HG03108 (cell line): ENCODE measurements around the gene MYBL2.
A peak's percentile ranks its signal among the peaks of the same experiment; 100 is the strongest.
"Not testable (repeated sequence)": the region's sequence is repeated elsewhere in the genome, so short reads cannot be mapped to it uniquely, and the experiment has no call there.

Experiments used
- ATAC-seq: cut with Tn5 transposase; IDR thresholded peaks from one replicate; pipeline ENCODE4 v1.9.1; 2021; ENCODE audit warnings: moderate library complexity; ENCODE audit not compliant: unreplicated experiment

The MYBL2 gene

DNA sequence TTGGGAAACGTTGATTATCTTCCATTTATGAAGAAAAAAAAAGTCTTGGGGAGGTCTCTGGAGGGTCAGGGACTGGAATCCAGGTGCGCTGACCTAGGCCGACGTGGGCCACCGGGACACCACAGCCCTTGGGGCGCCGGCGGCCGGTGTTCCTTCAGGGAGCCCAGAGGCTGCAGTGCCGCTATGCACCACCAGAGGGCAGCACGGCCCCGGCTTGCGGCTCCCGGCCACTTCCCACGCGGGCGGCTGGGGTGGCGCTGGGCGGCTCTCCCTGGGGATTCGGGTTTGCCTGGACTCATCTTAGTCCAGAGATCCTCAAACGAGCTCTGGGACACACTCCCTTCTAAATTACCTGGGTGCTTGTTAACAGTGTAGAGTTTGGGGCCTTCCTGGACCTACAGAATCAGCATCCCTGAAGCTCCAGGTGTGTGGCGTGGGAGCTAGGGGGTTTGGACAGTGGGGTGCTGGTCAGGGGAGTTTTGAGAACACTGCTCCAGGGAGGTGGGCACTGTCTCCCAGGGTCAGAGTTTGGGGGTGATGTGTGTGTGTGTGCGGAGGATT is 82.9 kb downstream of the MYBL2 start:
- ATAC-seq: no peak

GRCh38 chr20:43750774-43751166 is 83.9 kb downstream of the MYBL2 start:
- no peak for ATAC-seq

DNA sequence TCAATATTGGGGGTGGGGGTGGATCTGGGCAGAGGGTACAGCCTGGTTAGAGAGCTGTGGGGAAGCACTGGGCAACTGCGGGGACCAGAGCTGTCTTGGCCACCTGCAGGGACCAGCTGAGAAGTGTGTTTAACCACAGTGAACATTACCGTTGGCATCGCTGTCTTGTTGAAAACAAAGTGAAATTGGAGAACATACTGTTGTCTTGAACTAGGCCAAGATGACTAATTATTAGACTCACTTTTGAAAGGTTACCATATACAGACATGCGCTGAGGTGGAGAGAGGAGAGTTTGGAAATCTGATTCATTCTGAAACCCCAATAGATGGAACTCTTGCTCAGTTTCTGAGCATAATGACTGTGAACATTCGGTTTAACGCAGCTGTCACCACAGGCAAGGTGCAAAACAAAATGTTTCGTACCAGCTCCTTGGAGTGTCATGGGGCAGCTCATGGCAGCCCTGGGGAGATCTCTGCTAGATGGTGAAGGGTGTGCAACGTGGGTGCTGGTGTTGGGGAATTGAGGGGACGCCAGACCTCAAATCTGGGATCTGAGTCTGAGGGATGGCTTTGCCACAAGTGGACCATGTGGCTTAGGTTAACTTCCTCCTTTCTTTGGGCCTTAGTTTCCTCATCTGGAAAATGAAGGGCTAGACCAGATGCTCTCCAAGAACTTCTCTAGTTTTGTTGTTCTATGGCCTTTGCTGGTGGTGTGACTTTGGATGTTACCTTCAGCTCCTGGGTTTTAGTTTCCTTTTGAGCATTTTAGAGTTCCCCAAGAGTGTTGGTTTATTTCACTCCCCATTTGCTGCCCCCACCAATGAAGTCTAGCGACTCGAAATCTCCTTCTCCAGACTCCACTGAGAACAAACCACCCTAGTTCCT is 84.5 kb downstream of the MYBL2 start:
- ATAC-seq: peak; percentile 64

- no peak for ATAC-seq
Observed at GRCh38 chr20:43752051-43752360, 85.1 kb downstream of the MYBL2 start.

DNA sequence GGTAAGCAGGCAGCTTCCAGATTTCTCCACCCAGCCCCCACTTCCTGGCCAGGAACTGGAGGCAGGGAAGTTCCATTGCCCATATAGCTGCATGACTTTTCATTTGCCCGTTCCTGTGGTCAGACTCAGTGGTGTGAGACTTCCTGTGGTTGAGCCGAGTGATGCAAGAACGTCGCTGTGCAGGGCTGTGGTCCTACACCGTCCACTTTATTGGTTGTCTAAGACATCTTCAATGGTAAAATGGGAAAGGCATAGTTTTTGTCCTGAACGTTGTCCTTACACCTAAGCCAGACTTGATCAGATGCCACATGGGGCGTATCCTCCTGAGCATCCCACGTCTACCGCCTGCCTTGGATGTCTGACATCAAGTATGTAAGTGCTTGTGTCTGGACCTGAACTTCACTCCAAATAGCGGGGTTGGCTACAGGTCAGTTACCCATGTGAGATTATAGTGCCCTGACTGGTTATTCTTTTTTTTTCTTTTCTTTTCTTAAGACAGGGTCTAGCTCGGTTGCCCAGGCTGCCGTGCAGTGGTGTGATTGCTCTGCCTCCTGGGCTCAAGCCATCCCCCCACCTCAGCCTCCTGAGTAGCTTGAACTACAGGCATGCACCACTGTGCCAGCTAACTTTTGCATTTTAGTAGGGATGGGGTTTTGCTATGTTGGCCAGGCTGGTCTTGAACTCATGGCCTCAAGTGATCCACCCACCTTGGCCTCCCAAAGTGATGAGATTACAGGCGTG is 85.8 kb downstream of the MYBL2 start:
- peak; percentile 56 for ATAC-seq

DNA sequence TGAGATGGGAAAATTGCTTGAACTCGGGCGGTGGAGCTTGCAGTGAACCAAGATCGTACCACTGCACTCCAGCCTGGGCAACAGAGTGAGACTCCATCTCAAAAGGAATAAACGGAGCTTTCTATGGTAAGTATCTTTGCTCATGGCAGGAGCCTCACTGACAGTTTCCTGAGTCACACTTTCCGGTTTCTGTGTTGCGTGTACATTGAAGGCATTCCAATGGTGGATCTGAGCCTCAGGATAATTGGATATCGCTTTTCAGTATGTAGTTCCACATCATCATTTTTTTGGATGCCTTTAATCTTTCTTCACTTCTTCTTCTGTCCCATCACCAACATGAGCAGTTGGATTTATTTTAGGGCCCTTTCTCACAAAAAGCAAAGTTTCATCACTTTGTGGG is 88.5 kb downstream of the MYBL2 start:
- no peak for ATAC-seq

DNA sequence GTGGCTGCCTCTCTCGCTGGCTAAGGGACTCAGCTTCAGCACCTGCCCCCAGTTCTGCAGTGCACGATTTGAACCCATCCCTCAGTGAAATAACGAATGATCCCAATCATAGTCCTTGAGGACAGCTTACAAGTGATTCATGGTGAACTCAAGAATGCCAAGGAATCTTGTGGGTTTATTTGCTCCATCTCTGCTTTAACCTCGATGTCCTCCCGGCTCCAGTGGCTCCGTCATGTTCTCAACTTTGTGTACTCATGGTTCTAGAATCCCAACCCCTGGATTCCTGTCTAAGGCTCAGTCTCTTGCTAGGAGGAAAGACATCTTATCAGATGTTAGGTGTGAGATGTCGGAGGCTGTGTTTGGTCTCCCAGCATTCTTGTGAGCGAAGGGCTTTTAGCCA is 88.9 kb downstream of the MYBL2 start:
- no peak for ATAC-seq

DNA sequence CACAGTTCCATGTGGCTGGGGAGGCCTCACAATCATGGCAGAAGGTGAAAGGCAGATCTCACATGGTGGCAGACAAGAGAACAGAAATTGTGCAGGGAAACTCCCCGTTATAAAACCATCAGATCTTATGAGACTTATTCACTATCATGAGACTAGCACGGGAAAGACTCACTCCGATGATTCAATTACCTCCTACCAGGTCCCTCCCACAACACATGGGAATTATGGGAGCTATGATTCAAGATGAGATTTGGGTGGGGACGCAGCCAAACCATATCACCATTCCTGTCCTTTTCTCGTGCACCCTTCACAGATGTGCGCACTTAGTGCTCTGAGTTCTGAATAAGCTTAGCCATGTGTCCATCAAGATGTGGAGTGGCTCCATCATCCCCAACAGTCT is 91.0 kb downstream of the MYBL2 start:
- ATAC-seq: not testable (repeated sequence)

DNA sequence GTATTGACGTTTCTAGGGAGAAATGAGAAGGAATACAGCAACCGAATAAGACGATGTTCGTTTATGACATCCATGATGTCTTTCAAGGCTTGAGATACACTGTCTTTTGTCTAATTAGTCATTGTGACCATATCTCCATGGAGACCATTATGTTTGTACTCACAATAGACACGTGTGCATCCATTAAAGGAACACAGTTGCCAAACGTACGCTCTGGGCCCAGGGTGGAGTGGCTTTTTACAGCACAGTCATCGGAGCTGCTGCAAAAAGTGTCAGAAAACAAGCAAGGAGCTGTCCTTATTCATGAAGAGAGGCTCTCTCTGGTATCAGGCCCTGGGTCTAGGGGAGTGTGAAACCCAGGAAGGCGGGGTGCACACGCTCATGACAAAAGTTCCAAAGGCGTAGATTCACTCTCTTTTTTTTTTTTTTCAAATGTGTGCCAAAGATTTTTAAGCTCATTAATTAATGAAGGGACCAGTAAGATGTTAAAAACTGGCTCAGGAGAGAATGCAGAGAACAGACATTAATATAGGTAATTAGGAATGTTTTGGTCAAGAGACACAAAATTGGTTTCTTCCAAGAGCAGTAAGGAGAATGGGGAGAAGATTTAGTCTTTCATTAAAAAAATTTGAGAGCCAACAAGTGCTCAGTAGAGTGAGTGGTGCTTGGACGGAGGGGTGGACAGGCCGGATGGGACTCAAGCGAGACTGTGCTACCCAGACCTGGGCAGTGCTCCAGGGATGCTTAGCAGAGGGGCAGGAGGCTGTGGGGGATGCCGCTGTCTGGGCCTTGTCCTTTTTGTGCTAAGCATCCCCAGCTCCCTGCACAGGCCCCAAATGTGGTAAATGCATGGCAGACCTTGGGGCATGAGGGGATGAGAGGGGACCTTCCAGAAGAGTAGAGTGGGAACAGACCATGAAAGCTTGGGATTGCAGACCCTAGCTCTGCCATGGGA is 94.7 kb downstream of the MYBL2 start:
- no peak for ATAC-seq

- ATAC-seq: no peak
Observed at GRCh38 chr20:43762911-43763310, 96.0 kb downstream of the MYBL2 start.

- no peak for ATAC-seq
Observed at GRCh38 chr20:43765916-43766315, 99.0 kb downstream of the MYBL2 start.
